Endothelial cell of umbilical vein (primary cell): ENCODE measurements around the gene RAB40C. TPM values are rescaled to one million over a fixed set of nuclear protein-coding genes. Genes with fewer than 3 reads are reported as not detected.
"Not testable (repeated sequence)": the region's sequence is repeated elsewhere in the genome, so short reads cannot be mapped to it uniquely, and the experiment has no call there.

ENCODE experiments used
- BruUV-seq: library from RNA; stranded (reverse); fragments of 400-500 nt; replicated peaks from 2 replicates; lab custom pipeline; 2021; lab: Mats Ljungman, UMichigan
- CTCF ChIA-PET: fragments of 300-600, 350-600 bp; sonication (Branson Sonifier 250); formaldehyde crosslinking; loops from one replicate; lab custom pipeline; 2021; ENCODE audit warnings: antibody characterized with exemption, inconsistent platforms; lab: Charles Lee
- POLR2A ChIA-PET: fragments of 300-600, 350-600 bp; sonication (Branson Sonifier 250); formaldehyde crosslinking; loops from one replicate; lab custom pipeline; 2021; ENCODE audit warnings: antibody characterized with exemption, inconsistent platforms; lab: Charles Lee
- DNase-seq: peaks from one replicate; pipeline ENCODE4 v3.0.0-alpha.2; 2011; ENCODE audit warnings: low read depth, low spot score
- FAIRE-seq: peaks from 2 replicates; lab custom pipeline; 2011; peaks lifted over from hg19 to GRCh38; lab: Jason Lieb, UNC
- H2AFZ ChIP-seq: 2 replicates; pipeline ENCODE4 v1.6.0; 2012; ENCODE audit warnings: low read depth, low read length, control low read depth, inconsistent platforms
- H3K27ac ChIP-seq: 2 replicates; pipeline ENCODE4 v1.5.1; 2011; ENCODE audit warnings: low read depth, mild to moderate bottlenecking, control low read depth, low read length, moderate library complexity; ENCODE audit not compliant: insufficient read depth
- H3K27me3 ChIP-seq, 2 experiments: 2 replicates each; pipeline versions ENCODE4 v1.6.0 to v1.6.1; 2011; ENCODE audit warnings: low read length in 2 of 2, mixed read lengths in 1 of 2; ENCODE audit not compliant: control insufficient read depth in 2 of 2, insufficient read depth in 2 of 2
- H3K36me3 ChIP-seq, 2 experiments: 2 replicates in 1 of 2; 3 replicates in 1 of 2; pipeline ENCODE4 v1.5.1; 2011; ENCODE audit warnings: low read length in 2 of 2, mild to moderate bottlenecking in 1 of 2, moderate library complexity in 1 of 2; ENCODE audit not compliant: control insufficient read depth in 2 of 2, insufficient read depth in 2 of 2; ENCODE audit errors: extremely low read depth in 1 of 2
- H3K4me1 ChIP-seq: 3 replicates; pipeline ENCODE4 v1.5.1; 2011; ENCODE audit warnings: mild to moderate bottlenecking, low read length; ENCODE audit not compliant: control insufficient read depth, insufficient read depth; ENCODE audit errors: extremely low read depth
- H3K4me2 ChIP-seq: 2 replicates; pipeline ENCODE4 v1.6.1; 2011; ENCODE audit warnings: low read length, control low read depth, mixed read lengths; ENCODE audit not compliant: insufficient read depth
- H3K4me3 ChIP-seq, 3 experiments: fragments of 200-600 bp in 1 of 3; sonication (generic), shearing (Covaris generic) in 1 of 3; replicated peaks in 1 of 3; 2 replicates each; pipeline ENCODE4 v1.5.1; 2011 to 2016; ENCODE audit warnings: control low read depth in 3 of 3, low read length in 3 of 3, mild to moderate bottlenecking in 2 of 3, inconsistent platforms in 1 of 3, low read depth in 1 of 3, moderate library complexity in 1 of 3; ENCODE audit not compliant: insufficient read depth in 1 of 3
- H3K79me2 ChIP-seq: 2 replicates; pipeline ENCODE4 v1.6.0; 2012; ENCODE audit warnings: low read length, inconsistent platforms; ENCODE audit not compliant: control insufficient read depth, insufficient read depth
- H3K9ac ChIP-seq: replicated peaks from 2 replicates; pipeline ENCODE3; 2011; ENCODE audit warnings: low read length, control low read depth; ENCODE audit not compliant: insufficient read depth; ENCODE audit errors: extremely low read depth
- H3K9me1 ChIP-seq: replicated peaks from 3 replicates; pipeline ENCODE4 v1.6.0; 2011; ENCODE audit warnings: mild to moderate bottlenecking, low read length; ENCODE audit not compliant: control insufficient read depth, insufficient read depth; ENCODE audit errors: extremely low read depth
- H3K9me3 ChIP-seq: replicated peaks from 2 replicates; pipeline ENCODE4 v1.5.1; 2012; ENCODE audit warnings: low read length, inconsistent platforms; ENCODE audit not compliant: control insufficient read depth, insufficient read depth
- H4K20me1 ChIP-seq: replicated peaks from 2 replicates; pipeline ENCODE3; 2011; ENCODE audit warnings: mild to moderate bottlenecking, low read length; ENCODE audit not compliant: control insufficient read depth, insufficient read depth; ENCODE audit errors: extremely low read depth
- GATA2 ChIP-seq: IDR thresholded peaks from 2 replicates; pipeline ENCODE4 v1.7.0; 2011; ENCODE audit warnings: low read depth, mild to moderate bottlenecking, moderate library complexity, mixed read lengths, low read length; ENCODE audit not compliant: insufficient read length, insufficient read depth
- POLR2A ChIP-seq: IDR thresholded peaks from 2 replicates; pipeline ENCODE4 v1.6.1; 2012; ENCODE audit warnings: low read depth, mild to moderate bottlenecking, control low read depth, low read length
- POLR2AphosphoS5 ChIP-seq: IDR thresholded peaks from 2 replicates; pipeline ENCODE4 v1.6.1; 2012; ENCODE audit warnings: low read depth, mild to moderate bottlenecking, control low read depth, low read length, moderate library complexity; ENCODE audit not compliant: insufficient read depth
- dilution Hi-C: fragments of 300-500 bp; cut with MboI; formaldehyde crosslinking; loops from one replicate; pipeline ENCODE4 v1.15.0; 2019; ENCODE audit warnings: low sequenced_read_pairs; ENCODE audit not compliant: extremely low pct_ligation_motif_present
- intact Hi-C: fragments of 100-400 bp; cut with micrococcal nuclease; formaldehyde crosslinking; loops from one replicate; pipeline ENCODE4 v1.10.0; 2022
- polyA plus RNA-seq, 4 experiments: library from polyadenylated mRNA; depleted of rRNA in 3 of 4; stranded (reverse) in 3 of 4; unstranded in 1 of 4; fragments of >200 nt; gene quantifications; 2 replicates each; pipeline versions ENCODE4 v1.2.1 to v1.2.3, GENCODE V29; 2011 to 2012; ENCODE audit warnings: missing spikeins in 1 of 4
- total RNA-seq: library from RNA; stranded (reverse); gene quantifications from 2 replicates; pipeline ENCODE4 v1.2.3, GENCODE V29; 2021

RAB40C gene
- total and polyA plus RNA-seq, 2 donors (not counting 3 experiments of a cell fraction or from before 2014, with no cell fraction given) = 12.4 to 18.8 TPM

GRCh38 chr16:595942-596735 lies 6.3 kb downstream of the RAB40C start:
- H3K27ac ChIP-seq = no peak overlapping the region
- H3K36me3 ChIP-seq = peaks cover 0 to 3% of the 10 kb centered on the region in 2 experiments
- no peaks in the 10 kb centered on the region for H3K9me3 ChIP-seq
- dilution Hi-C loops (no loop called here), intact Hi-C loops (no loop called here)
- CTCF ChIA-PET = no interaction called here
- peaks cover under 1% of the 10 kb centered on the region for H3K4me1 ChIP-seq
- H3K27me3 ChIP-seq = no peaks in the 10 kb centered on the region
- no peak overlapping the region for H2AFZ ChIP-seq
- no peaks in the 10 kb centered on the region for H4K20me1 ChIP-seq
- no TSS peak for BruUV-seq
- no peak overlapping the region for H3K4me2 ChIP-seq
- H3K4me3 ChIP-seq = no peak overlapping the region
- H3K79me2 ChIP-seq = peaks cover 14% of the 10 kb centered on the region
- FAIRE-seq = no peak
- POLR2A ChIA-PET = no interaction called here
- no peak for DNase-seq
- TF ChIP-seq POLR2AphosphoS5 (no peak), POLR2A (no peak)
- no peak overlapping the region for H3K9ac ChIP-seq
- no peaks in the 10 kb centered on the region for H3K9me1 ChIP-seq

- no peaks in the 10 kb centered on the region for H3K27me3 ChIP-seq
- DNase-seq (no peak), FAIRE-seq (no peak)
- dilution Hi-C loops (no loop called here), intact Hi-C loops (no loop called here)
- ChIA-PET POLR2A (no interaction called here), CTCF (no interaction called here)
- no peak overlapping the region for H3K9ac ChIP-seq
- BruUV-seq = no TSS peak
- TF ChIP-seq GATA2 = no peak
- TF ChIP-seq POLR2AphosphoS5 = no peak
- no peaks in the 10 kb centered on the region for H3K9me1 ChIP-seq
- no peaks in the 10 kb centered on the region for H3K9me3 ChIP-seq
- peaks cover 0 to 3% of the 10 kb centered on the region in 2 experiments for H3K36me3 ChIP-seq
- no peak overlapping the region for H3K27ac ChIP-seq
- peaks cover 13% of the 10 kb centered on the region for H3K79me2 ChIP-seq
- no peak overlapping the region for H2AFZ ChIP-seq
- H3K4me1 ChIP-seq = no peaks in the 10 kb centered on the region
- H4K20me1 ChIP-seq = no peaks in the 10 kb centered on the region
- no peak overlapping the region for H3K4me2 ChIP-seq
- H3K4me3 ChIP-seq = no peak overlapping the region
Observed at GRCh38 chr16:596736-597060, 6.8 kb downstream of the RAB40C start.

- POLR2A ChIA-PET = interaction anchor here (0.6 kb wide), 1 partner anchor 21 kb away, joined by 4 read pairs; no protein-coding TSS in a partner anchor
- H4K20me1 ChIP-seq, H3K9me3 ChIP-seq, intact Hi-C loops, DNase-seq, H3K79me2 ChIP-seq, H3K4me1 ChIP-seq, FAIRE-seq, H3K4me2 ChIP-seq, H3K9me1 ChIP-seq, H3K27ac ChIP-seq, H3K9ac ChIP-seq, H3K27me3 ChIP-seq, dilution Hi-C loops, H3K4me3 ChIP-seq, H2AFZ ChIP-seq, H3K36me3 ChIP-seq, BruUV-seq: not testable (repeated sequence)
- CTCF ChIA-PET = interaction anchor here (2.2 kb wide), 1 partner anchor 12 kb away, joined by 9 read pairs; no protein-coding TSS in a partner anchor
Observed at GRCh38 chr16:597655-598054, 7.8 kb downstream of the RAB40C start.
